Mesothelial cell of epicardium (in vitro differentiated cells): ENCODE measurements around the gene PCNP. TPM values are rescaled to one million over a fixed set of nuclear protein-coding genes. Genes with fewer than 3 reads are reported as not detected.
"Not testable (repeated sequence)": the region's sequence is repeated elsewhere in the genome, so short reads cannot be mapped to it uniquely, and the experiment has no call there.

ENCODE experiments used
- DNase-seq, 2 experiments: peaks; one replicate each; pipeline ENCODE4 v3.0.0; 2021; ENCODE audit warnings: low spot score in 2 of 2; ENCODE audit not compliant: unreplicated experiment in 2 of 2
- H3K27ac Mint-ChIP-seq: 2 replicates; pipeline ENCODE4 v1.8.0; 2021; ENCODE audit warnings: mixed read lengths
- H3K27me3 Mint-ChIP-seq: 2 replicates; pipeline ENCODE4 v1.8.0; 2021; ENCODE audit warnings: low read depth, mixed read lengths
- H3K36me3 Mint-ChIP-seq: 2 replicates; pipeline ENCODE4 v1.8.0; 2021; ENCODE audit warnings: mixed read lengths
- H3K4me1 Mint-ChIP-seq: 2 replicates; pipeline ENCODE4 v1.8.0; 2021; ENCODE audit warnings: mixed read lengths
- H3K4me3 Mint-ChIP-seq: 2 replicates; pipeline ENCODE4 v1.8.0; 2021; ENCODE audit warnings: mild to moderate bottlenecking, moderate library complexity, mixed read lengths
- H3K9me3 Mint-ChIP-seq: 2 replicates; pipeline ENCODE4 v1.8.0; 2021; ENCODE audit warnings: mixed read lengths
- CTCF ChIP-seq: fragments of 200-600 bp; sonication (generic); IDR thresholded peaks from one replicate; pipeline ENCODE4 v1.5.0; 2021; ENCODE audit warnings: antibody characterized with exemption; ENCODE audit not compliant: unreplicated experiment
- total RNA-seq: library from RNA; stranded (reverse); gene quantifications from 3 replicates; pipeline ENCODE4 v1.2.1, GENCODE V29; 2021

PCNP gene
- total RNA-seq, 1 donor from 2014 or later: 131 TPM

GRCh38 chr3:101611023-101611422 is 37.0 kb downstream of the PCNP start:
- no peak for TF ChIP-seq CTCF
- Mint-ChIP-seq H3K4me1 (no peaks in the 10 kb centered on the region), H3K4me3 (no peak overlapping the region), H3K27ac (no peak overlapping the region), H3K9me3 (no peaks in the 10 kb centered on the region), H3K36me3 (no peaks in the 10 kb centered on the region), H3K27me3 (no peaks in the 10 kb centered on the region)
- no peak for DNase-seq

- H3K4me1 Mint-ChIP-seq, H3K4me3 Mint-ChIP-seq, H3K27ac Mint-ChIP-seq, H3K27me3 Mint-ChIP-seq, H3K36me3 Mint-ChIP-seq, DNase-seq, H3K9me3 Mint-ChIP-seq: not testable (repeated sequence)
These were observed 39.0 kb downstream of the PCNP start for GRCh38 chr3:101613014-101613413.

- Mint-ChIP-seq H3K4me3 (no peak overlapping the region), H3K27ac (no peak overlapping the region), H3K4me1 (no peaks in the 10 kb centered on the region), H3K27me3 (no peaks in the 10 kb centered on the region), H3K9me3 (no peaks in the 10 kb centered on the region), H3K36me3 (no peaks in the 10 kb centered on the region)
- DNase-seq: no peak
- no peak for TF ChIP-seq CTCF
These were observed 41.5 kb downstream of the PCNP start for GRCh38 chr3:101615525-101615924.

- H3K36me3 Mint-ChIP-seq: no peaks in the 10 kb centered on the region
- TF ChIP-seq CTCF: no peak
- DNase-seq: no peak
- H3K27me3 Mint-ChIP-seq: no peaks in the 10 kb centered on the region
- H3K9me3 Mint-ChIP-seq: peaks cover 3% of the 10 kb centered on the region
- no peak overlapping the region for H3K27ac Mint-ChIP-seq
- H3K4me3 Mint-ChIP-seq: no peak overlapping the region
- H3K4me1 Mint-ChIP-seq: no peaks in the 10 kb centered on the region
These were observed 43.5 kb downstream of the PCNP start for GRCh38 chr3:101617478-101617877.

GRCh38 chr3:101618726-101619125 is 44.7 kb downstream of the PCNP start:
- no peak for DNase-seq
- H3K27ac Mint-ChIP-seq: no peak overlapping the region
- TF ChIP-seq CTCF: no peak
- H3K4me1 Mint-ChIP-seq: no peaks in the 10 kb centered on the region
- peaks cover 3% of the 10 kb centered on the region for H3K9me3 Mint-ChIP-seq
- no peaks in the 10 kb centered on the region for H3K27me3 Mint-ChIP-seq
- no peak overlapping the region for H3K4me3 Mint-ChIP-seq
- no peaks in the 10 kb centered on the region for H3K36me3 Mint-ChIP-seq

GRCh38 chr3:101619734-101620133 is 45.8 kb downstream of the PCNP start:
- no peaks in the 10 kb centered on the region for H3K36me3 Mint-ChIP-seq
- no peak overlapping the region for H3K4me3 Mint-ChIP-seq
- no peak overlapping the region for H3K27ac Mint-ChIP-seq
- H3K9me3 Mint-ChIP-seq: peaks cover 4% of the 10 kb centered on the region
- no peaks in the 10 kb centered on the region for H3K4me1 Mint-ChIP-seq
- DNase-seq: no peak
- TF ChIP-seq CTCF: no peak
- no peaks in the 10 kb centered on the region for H3K27me3 Mint-ChIP-seq
